ENCODE measurements around the gene ODC1.

The ODC1 gene

GRCh38 chr2:10393640-10393982 lies 54.5 kb downstream of the ODC1 start:
- TF ChIP-seq CTCF (conservative IDR thresholded peaks at IDR 0.05; ENCODE audit: low read depth, low read length), result no peak
- no peak overlapping the region for H3K4me3 ChIP-seq (ENCODE audit: low read length)
- no peak for DNase-seq (ENCODE audit: low read depth)

GRCh38 chr2:10392951-10393639 lies 55.0 kb downstream of the ODC1 start:
- no peak for TF ChIP-seq CTCF (conservative IDR thresholded peaks at IDR 0.05; ENCODE audit: low read depth, low read length)
- DNase-seq (ENCODE audit: low read depth), result no peak
- no peak overlapping the region for H3K4me3 ChIP-seq (ENCODE audit: low read length)

GRCh38 chr2:10392548-10392947 lies 55.6 kb downstream of the ODC1 start:
- H3K4me3 ChIP-seq (ENCODE audit: low read length), result no peak overlapping the region
- no peak for DNase-seq (ENCODE audit: low read depth)
- TF ChIP-seq CTCF (conservative IDR thresholded peaks at IDR 0.05; ENCODE audit: low read depth, low read length), result no peak

GRCh38 chr2:10392100-10392499 lies 56.0 kb downstream of the ODC1 start:
- no peak for TF ChIP-seq CTCF (conservative IDR thresholded peaks at IDR 0.05; ENCODE audit: low read depth, low read length)
- no peak overlapping the region for H3K4me3 ChIP-seq (ENCODE audit: low read length)
- no peak for DNase-seq (ENCODE audit: low read depth)

GRCh38 chr2:10390369-10390801 lies 57.7 kb downstream of the ODC1 start:
- H3K4me3 ChIP-seq (ENCODE audit: low read length), result no peak overlapping the region

More at GRCh38 chr2:10390369-10390801, 57.7 kb downstream of the ODC1 start:
- no peak for DNase-seq (ENCODE audit: low read depth)
- no peak for TF ChIP-seq CTCF (conservative IDR thresholded peaks at IDR 0.05; ENCODE audit: low read depth, low read length)

All from retinal pigment epithelial cell (primary cell).